C1 segment of cervical spinal cord (tissue), 14 donors: ENCODE data around the gene SOBP.

Source experiments
- DNase-seq, 14 donors: peaks; one replicate each; lab custom pipeline; 2025; lab: John Stamatoyannopoulos, UW

Gene SOBP

GRCh38 chr6:107613651-107614379, 123.9 kb downstream of the SOBP start:
- no peak for DNase-seq

- no peak for DNase-seq
These were observed 124.9 kb downstream of the SOBP start for GRCh38 chr6:107614828-107615227.

GRCh38 chr6:107616775-107617174, 126.9 kb downstream of the SOBP start:
- DNase-seq: peak in 4 of 14 donors; percentile 31 to 42 (median 40)

DNA sequence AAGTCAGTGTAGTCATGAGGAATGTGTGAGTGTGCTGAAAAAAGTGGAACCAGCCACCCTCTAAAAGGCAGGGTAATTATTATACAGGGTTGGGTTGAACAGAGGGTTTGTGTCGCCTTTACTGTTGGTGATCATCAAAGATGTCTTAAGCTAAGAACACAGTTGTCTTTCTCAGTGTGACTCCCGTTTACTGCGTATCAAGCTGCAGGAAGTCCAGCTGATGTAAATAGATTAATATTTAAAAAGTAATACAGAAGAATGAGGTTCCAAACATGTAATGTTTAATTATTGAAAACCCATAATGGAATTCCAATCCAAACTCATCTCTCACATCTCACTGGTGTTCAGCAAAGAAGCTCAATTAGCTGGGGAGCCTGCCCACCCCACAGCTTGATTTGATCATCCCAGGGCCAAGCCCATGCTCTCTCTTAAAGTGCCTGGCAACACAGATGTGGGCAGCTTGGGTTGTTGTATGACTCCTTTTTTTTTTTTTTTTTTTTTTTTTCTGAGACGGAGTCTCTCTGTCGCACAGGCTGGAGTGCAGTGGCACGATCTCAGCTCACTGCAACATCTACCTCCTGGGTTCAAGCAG, 127.5 kb downstream of the SOBP start:
- no peak for DNase-seq

GRCh38 chr6:107618672-107619071, 128.8 kb downstream of the SOBP start:
- no peak for DNase-seq

DNA sequence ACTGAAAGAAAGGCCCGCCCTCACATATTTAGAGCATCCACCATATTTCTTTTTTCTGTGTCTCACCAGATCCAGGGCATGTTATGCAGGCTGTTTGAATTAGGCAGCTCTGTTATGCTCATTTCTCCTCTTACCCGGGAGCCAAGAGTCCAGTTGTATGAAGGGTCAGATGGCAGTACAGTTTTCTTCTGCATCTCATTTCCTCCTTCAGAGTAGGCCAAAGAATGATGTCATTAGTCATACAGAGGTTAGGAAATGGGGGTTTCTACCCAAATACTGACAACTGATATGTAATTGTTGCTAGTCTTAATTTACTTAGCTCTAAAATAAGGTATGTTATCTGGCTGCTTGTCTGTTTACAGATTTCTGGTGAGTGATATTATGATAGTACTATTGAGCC, 130.8 kb downstream of the SOBP start:
- DNase-seq: no peak

- DNase-seq: no peak
These were observed 131.5 kb downstream of the SOBP start for GRCh38 chr6:107621229-107621937.

GRCh38 chr6:107622269-107622668, 132.4 kb downstream of the SOBP start:
- DNase-seq: no peak

- no peak for DNase-seq
These were observed 134.1 kb downstream of the SOBP start for GRCh38 chr6:107624050-107624449.

GRCh38 chr6:107624541-107624940, 134.6 kb downstream of the SOBP start:
- no peak for DNase-seq

DNA sequence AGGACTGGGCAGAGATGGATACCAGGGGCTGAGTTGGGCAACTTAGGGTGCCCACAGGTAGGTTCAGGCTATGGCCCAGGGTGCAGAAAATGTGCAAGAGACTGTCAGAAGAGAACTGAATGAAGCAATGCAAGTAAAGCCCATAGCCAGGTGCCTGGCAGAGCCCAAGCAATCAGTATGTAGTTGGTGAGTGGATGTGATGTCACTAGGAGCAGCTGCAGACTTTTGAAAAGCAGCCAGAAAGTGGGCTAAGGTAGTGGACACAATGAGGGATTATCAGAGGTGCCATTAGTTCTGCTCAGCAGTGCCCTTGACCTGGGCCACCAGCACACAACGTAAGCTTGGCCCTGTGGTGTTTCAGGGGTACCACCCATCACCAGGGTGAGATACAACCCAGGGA, 135.3 kb downstream of the SOBP start:
- DNase-seq: no peak

GRCh38 chr6:107626645-107627044, 136.7 kb downstream of the SOBP start:
- no peak for DNase-seq

DNA sequence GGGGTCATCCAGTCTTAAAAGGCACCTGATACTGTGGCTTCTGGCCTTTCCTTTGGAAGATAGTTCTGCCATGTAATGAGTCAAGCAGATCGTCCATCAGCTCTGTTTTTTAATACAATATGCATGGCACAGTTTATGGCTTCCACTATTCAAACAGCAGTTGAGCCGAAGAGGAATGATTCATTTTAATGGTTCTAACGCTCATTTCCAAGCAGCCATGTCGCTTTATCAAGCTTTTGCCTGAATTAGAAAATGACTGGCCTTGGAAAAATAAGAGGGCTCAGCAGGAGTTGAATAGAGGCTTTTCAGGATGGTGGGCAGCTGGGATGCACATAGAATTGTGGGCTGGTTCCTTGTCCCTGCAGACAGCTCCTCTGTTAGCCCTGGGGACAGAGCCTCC, 138.1 kb downstream of the SOBP start:
- DNase-seq: peak in 1 of 14 donors; percentile 16

- DNase-seq: no peak
These were observed 139.0 kb downstream of the SOBP start for GRCh38 chr6:107628878-107629277.

DNA sequence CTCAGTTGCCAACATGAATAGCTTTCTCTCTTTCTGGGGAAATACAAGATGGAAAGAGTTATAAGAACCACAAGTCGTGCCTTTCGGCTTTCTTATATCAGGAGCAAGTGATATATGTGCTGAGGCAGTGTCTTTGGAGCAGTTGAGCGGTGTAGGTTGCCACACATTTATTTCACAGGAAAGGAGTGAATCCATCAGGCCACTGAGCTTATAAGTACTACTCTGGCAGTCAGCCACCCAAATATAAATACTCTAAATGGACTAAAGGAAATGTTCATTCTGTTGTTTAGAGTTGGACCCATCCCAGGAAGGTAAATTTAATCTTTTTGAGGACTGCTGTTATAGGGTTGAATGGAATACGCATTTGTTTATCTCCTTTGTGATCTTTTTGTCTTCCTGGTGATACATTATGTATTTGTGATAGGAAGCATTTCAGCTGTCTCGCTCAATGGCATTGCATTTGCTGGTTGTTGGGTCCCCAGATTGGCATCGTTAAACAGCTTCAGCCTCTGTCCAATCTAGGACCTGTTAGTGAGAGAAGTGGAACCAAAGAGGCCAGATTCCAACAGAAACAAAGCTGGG, 139.7 kb downstream of the SOBP start:
- DNase-seq: no peak

DNA sequence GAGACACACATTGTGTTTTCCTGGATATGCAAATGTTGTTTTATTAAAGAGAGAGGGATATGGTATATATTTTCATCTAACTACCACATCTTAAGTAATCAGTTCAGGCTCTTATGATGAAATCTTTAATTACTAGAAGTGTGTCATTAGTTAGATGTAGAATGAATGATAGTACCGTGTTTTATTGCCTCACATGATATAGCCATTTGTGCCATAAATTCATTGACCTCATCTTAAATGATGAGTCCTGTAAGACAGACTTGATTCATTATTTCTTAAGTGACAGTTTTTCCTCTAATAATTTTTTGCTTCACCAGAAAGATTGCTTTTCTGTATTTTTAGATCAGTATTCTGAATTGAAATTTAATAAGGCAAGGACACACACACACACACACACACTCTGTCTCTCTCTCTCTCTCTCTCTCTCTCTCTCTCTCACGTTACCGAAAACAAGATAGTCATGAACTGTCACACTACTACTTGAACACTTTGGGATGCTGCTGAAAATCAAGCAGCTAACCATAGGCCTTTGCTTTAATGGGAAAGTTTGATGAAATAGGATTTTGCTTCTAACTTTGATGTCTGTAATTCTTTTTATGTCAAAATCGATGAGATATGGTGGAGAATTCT, 140.5 kb downstream of the SOBP start:
- DNase-seq: no peak

GRCh38 chr6:107632381-107633136, 142.6 kb downstream of the SOBP start:
- DNase-seq: no peak

- peak in 2 of 14 donors; percentile 20 to 47 for DNase-seq
These were observed 143.9 kb downstream of the SOBP start for GRCh38 chr6:107633680-107634323.

- DNase-seq: no peak
These were observed 144.6 kb downstream of the SOBP start for GRCh38 chr6:107634324-107635056.

DNA sequence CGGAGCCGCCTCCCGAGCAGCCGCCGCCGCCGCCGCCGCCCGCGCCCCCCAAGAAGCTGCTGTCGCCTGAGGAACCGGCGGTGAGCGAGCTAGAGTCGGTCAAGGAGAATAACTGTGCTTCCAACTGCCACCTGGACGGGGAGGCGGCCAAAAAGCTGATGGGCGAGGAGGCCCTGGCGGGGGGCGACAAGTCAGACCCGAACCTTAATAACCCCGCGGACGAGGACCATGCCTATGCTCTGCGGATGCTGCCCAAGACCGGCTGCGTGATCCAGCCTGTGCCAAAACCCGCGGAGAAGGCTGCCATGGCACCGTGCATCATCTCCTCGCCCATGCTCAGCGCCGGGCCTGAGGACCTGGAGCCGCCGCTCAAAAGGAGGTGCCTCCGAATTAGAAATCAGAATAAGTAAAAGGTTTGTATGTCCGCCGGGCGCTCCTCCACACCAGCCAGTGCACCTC, 145.2 kb downstream of the SOBP start:
- DNase-seq: no peak
